OCI-LY1 (cell line): ENCODE data around the gene STAC.

Experiments used
- EZH2 ChIP-seq: fragments of 200-600 bp; sonication (generic), shearing (Covaris generic); IDR thresholded peaks from 2 replicates; pipeline ENCODE4 v1.8.0; 2017; ENCODE audit warnings: borderline replicate concordance, mixed run types, mild to moderate bottlenecking, antibody characterized with exemption, low read length, moderate library complexity, mixed read lengths
- TF ChIP-seq, protein P1 (sequence below): fragments of 200-600 bp; sonication (generic), shearing (Covaris generic); IDR thresholded peaks from 2 replicates; pipeline ENCODE4 v1.5.1; 2017; ENCODE audit warnings: mild to moderate bottlenecking, antibody characterized with exemption, low read length, moderate library complexity, mixed read lengths

DNA sequence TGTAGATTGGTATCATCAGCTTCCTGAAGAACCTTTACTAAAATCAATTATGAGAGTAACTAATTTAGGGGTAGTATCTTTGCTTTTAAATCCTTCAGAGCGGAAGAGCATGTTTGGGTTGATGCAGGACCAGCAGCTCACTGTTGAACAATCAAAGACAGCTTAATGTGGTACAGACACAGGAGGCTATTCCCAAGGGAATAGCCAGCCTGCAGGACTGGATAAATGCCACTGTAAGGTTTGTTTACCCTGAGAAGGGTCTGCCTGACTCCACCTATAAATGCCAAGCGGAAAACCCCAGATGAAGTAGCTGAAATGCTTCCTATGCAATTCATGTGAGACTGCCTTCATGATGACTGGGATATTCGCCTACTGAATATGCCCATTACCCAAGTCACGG lies 16.0 kb upstream of the STAC start:
- TF ChIP-seq, protein P1, sequence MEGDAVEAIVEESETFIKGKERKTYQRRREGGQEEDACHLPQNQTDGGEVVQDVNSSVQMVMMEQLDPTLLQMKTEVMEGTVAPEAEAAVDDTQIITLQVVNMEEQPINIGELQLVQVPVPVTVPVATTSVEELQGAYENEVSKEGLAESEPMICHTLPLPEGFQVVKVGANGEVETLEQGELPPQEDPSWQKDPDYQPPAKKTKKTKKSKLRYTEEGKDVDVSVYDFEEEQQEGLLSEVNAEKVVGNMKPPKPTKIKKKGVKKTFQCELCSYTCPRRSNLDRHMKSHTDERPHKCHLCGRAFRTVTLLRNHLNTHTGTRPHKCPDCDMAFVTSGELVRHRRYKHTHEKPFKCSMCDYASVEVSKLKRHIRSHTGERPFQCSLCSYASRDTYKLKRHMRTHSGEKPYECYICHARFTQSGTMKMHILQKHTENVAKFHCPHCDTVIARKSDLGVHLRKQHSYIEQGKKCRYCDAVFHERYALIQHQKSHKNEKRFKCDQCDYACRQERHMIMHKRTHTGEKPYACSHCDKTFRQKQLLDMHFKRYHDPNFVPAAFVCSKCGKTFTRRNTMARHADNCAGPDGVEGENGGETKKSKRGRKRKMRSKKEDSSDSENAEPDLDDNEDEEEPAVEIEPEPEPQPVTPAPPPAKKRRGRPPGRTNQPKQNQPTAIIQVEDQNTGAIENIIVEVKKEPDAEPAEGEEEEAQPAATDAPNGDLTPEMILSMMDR: no peak
- TF ChIP-seq EZH2: no peak
